ENCODE results near the gene GLCE.
A peak's percentile ranks its signal among the peaks of the same experiment; 100 is the strongest.

The GLCE gene

GRCh38 chr15:69244798-69245197, 84.4 kb downstream of the GLCE start:
- H3K4me3 ChIP-seq (ENCODE audit: low read length) = no peak overlapping the region
- DNase-seq (ENCODE audit: low read depth) = no peak
- TF ChIP-seq CTCF (IDR thresholded peaks at IDR 0.05; ENCODE audit: insufficient read depth, low read depth, low read length, missing control alignments) = no peak

GRCh38 chr15:69253156-69253555, 92.7 kb downstream of the GLCE start:
- H3K4me3 ChIP-seq (ENCODE audit: low read length) = no peak overlapping the region
- peak; percentile 62 for DNase-seq (ENCODE audit: low read depth)
- no peak for TF ChIP-seq CTCF (IDR thresholded peaks at IDR 0.05; ENCODE audit: insufficient read depth, low read depth, low read length, missing control alignments)

- no peak overlapping the region for H3K4me3 ChIP-seq (ENCODE audit: low read length)
- peak; percentile 54 for DNase-seq (ENCODE audit: low read depth)
- peak; percentile 52 for TF ChIP-seq CTCF (IDR thresholded peaks at IDR 0.05; ENCODE audit: insufficient read depth, low read depth, low read length, missing control alignments)
Measured at GRCh38 chr15:69265347-69265955, 105.0 kb downstream of the GLCE start.

- no peak for DNase-seq (ENCODE audit: low read depth)
- no peak for TF ChIP-seq CTCF (IDR thresholded peaks at IDR 0.05; ENCODE audit: insufficient read depth, low read depth, low read length, missing control alignments)
- H3K4me3 ChIP-seq (ENCODE audit: low read length) = no peak overlapping the region
Measured at GRCh38 chr15:69271217-69271616, 110.8 kb downstream of the GLCE start.

- no peak for TF ChIP-seq CTCF (IDR thresholded peaks at IDR 0.05; ENCODE audit: insufficient read depth, low read depth, low read length, missing control alignments)
- no peak for DNase-seq (ENCODE audit: low read depth)
- H3K4me3 ChIP-seq (ENCODE audit: low read length) = no peak overlapping the region
Measured at GRCh38 chr15:69272139-69272538, 111.7 kb downstream of the GLCE start.

DNA sequence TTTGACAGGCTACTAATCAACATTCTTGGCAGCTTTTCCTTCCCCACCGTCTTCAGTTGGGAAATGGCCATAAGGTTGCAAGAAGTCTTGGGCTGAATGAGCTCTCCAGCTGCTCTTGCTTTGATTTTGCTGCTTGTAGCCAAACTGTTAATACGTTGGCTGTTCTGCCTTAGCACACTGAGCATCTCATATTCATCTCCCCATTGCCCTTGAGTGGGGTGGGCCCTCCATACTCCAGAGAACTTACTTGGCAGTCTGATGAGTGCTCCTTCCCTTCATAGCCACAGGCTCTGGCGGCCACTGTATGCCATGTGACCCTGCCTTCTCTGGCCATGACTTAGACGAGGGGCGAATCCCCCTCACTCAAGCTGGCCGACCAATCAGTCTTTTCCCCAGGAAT, 112.5 kb downstream of the GLCE start:
- no peak for DNase-seq (ENCODE audit: low read depth)
- no peak overlapping the region for H3K4me3 ChIP-seq (ENCODE audit: low read length)
- no peak for TF ChIP-seq CTCF (IDR thresholded peaks at IDR 0.05; ENCODE audit: insufficient read depth, low read depth, low read length, missing control alignments)

GRCh38 chr15:69275074-69275670, 114.7 kb downstream of the GLCE start:
- DNase-seq (ENCODE audit: low read depth) = no peak
- H3K4me3 ChIP-seq (ENCODE audit: low read length) = no peak overlapping the region
- no peak for TF ChIP-seq CTCF (IDR thresholded peaks at IDR 0.05; ENCODE audit: insufficient read depth, low read depth, low read length, missing control alignments)

Measured in epithelial cell of esophagus (primary cell).